Stimulated activated CD4-positive, alpha-beta T cell treated with anti-CD3 and anti-CD28 coated beads, Interleukin-1b, Interleukin-23, amount 100 ng/mL, for 1 hour (primary cell): Measurements from ENCODE around the gene CCDC149.

Experiments
- DNase-seq, 2 donors: peaks; one replicate each; pipeline ENCODE4 v3.0.0-alpha.2; 2020; ENCODE audit warnings: low read depth in 2 of 2

CCDC149 gene

DNA sequence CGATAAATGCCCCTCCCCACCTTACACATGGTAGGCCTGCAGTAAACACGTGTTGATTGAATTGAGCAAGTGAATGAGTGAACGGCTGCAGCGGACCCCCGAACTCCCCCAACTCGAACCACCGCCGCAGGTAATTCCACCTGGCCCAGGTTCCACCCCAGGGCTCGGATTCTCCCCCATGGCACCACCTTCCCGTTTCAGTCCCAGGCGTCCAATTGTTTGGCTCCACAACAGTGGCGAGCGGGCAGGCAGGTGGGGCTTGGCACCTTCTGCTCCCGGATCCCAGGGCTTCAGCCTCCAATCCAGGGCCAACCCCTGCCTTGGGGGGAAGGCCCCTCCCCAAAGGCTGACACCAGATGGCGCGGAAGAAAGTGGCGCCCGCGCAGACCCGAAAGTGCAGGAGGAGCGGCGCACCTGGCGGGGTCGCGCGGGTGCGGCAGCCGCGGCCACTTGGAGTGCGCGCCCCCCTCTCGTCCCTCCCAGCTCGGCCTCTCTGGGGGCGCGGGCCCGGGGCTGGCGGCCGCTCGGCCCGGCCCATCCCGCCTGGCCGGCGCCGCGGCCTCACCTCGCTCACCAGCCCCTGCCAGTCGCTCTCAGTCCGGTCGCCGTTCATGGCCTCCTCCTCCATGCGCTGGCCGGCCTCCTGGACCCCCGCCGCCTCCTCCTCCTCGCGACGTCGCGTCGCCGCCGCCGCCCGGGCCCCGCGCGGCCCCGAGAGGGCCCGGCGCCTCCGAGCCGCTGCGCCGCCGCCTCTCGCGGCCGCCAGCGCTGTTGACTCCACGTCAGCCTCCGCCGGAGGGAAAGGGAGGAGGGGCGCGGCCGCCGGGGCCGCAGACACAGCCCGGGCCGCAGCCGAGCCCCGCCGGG is at the start of gene CCDC149:
TSS of gene CCDC149 (minus strand) at position 791 of the 867 bp plus-strand sequence. CDS start at position 613, 178 bp downstream.
- DNase-seq, result no peak

DNA sequence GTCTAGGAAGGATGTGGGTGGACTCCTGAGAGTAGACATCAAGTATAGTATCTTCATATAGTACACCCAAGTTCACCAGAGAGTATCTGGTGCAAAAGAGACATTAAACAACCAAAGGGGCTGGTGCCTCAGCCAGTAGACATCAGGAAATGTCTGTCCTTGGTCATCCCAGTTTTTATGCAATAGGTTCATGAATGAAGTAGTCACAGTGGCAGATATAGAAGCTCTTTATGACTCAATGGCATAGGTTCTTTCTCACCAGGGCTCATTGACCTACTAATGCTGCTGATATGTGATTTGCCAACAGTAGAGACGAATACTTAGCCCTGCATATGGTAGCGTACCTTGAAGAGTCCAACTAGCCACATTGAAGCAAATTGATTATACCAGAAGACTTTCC is 45.0 kb upstream of the CCDC149 start:
- no peak for DNase-seq

DNA sequence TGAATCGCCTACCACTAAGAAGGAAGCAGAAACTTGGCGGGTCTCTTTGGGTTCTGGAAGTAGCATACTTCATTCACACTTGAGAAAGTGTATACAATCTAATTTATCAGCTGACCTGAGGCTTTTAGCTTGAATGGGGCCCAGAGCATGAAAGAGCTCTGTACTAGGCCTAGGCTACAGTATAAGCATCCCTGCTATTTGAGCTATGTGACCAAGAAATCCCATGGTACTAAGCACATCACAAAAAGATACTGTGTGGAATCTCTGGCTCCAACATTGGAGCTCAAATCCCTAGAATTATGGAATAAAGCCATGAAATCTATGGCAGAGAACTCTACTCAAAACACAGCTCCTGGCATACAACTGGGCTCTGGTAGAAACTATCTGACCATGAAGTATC is 43.9 kb upstream of the CCDC149 start:
- no peak for DNase-seq

DNA sequence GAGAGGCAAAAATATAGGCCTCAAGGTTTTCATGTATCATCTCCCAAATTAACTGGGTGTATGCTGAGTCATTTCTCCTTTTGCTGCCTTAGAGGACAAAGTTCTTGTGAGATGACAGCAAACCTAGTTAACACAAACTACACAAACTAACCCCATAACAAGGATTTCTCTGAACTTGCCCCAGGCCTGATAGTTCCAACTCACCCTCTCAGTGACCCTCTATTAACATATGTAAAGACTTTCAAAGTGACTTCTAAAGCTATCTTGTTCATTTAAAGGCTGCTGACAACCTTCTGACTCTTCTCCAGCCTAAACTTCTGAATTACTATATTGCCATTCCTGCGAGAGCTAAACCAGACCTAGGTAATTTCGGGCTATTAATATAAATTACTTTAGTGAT is 43.2 kb upstream of the CCDC149 start:
- DNase-seq, result no peak

DNA sequence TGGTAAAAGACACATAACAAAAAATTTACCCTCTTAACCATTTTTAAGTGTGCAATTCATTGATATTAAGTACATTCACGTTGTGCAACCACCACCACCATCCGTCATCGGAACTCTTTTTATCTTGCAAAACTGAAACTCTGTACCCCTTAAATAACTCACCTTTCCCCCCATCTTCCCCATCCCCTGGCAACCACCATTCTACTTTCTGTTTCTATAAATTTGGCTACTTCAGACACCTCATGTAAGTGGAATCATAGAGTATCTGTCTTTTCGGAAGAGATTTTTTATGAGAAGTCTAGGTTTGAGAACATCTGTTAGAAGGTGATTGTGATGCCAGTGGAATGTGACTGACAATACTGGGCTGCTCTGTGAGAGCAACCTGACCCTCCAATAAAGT is 39.8 kb upstream of the CCDC149 start:
- no peak for DNase-seq

DNA sequence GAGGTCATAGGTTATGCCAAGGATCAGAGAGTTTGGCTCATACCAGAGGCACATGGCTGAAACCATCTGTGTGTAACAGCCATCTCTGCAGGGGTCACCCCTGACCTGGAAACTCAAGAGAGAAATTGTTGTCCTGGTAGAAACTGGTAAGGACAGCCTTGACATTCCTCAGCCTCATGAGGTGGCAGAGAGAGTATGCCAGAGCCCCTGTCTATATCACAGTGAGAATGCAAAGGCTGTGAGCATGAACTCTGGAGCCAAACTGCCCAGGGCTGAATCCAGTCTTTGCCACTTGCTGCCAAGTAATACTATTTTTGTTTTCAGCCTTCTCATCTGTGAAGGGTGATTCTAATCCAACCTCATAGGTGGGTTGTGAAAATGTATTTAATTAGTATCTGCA is 37.1 kb upstream of the CCDC149 start:
- DNase-seq, result no peak

DNA sequence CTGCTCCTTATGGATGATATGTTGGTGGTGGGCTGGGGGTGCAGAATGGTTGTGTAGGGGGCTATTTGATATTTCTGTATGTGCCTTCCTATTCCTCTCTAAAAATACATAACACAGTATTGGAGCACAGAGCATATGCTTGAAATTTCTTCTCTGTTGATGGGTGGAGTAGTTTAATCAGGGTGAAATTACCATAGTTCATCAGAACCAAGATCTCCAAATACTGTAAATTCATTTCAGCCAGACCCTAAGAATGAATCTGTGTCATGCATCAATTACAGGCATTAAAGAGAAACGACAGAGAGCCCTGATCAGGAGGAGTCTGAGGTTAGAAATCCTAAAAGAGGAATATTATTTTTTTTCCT is 25.1 kb upstream of the CCDC149 start:
- no peak for DNase-seq

DNA sequence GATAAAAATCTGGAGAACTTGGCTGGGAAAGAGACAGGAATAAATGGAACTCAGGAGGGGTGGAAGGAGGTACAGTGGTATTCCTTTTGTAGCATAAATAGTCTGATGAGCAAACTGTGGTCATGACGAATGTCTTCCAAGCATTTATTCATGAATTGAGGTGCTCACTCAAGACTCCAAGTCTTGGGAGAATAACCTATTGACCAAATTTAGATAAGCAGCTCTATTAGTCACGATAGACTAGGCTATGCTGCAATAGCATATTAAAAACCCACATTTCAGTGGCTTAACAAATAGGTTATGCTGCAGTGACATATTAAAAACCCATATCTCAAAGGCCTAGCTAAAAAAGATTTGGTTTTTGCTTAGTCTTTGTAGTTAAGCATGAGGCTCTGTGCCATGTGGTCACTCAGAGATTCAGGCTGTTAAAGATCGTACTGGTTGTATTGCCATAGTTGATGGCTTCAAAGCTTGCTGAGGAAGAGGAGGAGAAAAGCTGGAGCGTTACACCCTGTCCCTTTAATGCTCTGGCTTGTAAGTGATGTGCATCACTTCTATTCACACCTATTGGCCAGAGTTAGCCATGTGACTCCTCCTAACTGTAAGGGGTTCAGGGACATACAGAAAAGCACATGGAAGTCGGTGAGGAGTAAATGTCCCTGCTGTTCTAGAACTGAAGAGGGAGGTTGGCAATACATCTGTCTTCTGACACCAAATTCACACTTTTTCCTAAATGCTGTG is 24.5 kb upstream of the CCDC149 start:
- no peak for DNase-seq

DNA sequence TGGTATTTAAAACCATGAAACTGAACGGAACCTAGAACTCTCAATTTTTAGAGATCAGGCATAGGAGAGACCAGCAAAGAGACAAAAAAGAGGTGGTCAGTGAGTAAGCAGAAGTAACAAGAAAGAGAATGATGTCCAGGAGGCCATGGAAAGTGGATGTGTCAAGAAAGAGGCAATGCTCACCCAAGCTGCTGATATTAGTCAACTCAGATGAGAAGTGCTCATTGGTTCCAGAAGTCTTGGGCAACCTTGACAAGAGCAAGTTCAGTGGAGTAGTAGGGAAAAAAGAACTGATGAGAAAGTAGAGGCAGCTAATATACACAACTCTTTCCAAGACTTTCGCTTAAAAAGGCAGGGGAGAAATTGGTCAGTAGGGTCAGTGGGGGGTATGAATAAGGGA is 23.0 kb upstream of the CCDC149 start:
- DNase-seq, result no peak

DNA sequence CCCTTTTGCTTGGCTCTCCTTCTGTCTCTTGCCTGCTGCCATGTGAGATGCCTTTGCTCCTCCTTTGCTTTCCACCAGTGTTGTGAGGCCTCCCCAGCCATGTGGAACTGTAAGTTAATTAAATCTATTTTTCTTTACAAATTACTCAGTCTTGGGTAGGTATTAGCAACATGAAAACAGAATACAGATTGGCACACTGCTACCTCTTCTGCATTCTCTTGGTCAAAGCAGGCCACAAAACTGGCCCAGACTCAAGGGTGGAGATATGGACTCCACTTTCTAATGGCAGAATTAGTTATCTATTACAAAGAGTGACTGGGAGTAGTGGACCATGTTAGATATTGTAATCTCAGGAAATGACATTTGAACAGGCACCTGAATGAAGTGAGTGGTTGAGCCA is 21.5 kb upstream of the CCDC149 start:
- no peak for DNase-seq

DNA sequence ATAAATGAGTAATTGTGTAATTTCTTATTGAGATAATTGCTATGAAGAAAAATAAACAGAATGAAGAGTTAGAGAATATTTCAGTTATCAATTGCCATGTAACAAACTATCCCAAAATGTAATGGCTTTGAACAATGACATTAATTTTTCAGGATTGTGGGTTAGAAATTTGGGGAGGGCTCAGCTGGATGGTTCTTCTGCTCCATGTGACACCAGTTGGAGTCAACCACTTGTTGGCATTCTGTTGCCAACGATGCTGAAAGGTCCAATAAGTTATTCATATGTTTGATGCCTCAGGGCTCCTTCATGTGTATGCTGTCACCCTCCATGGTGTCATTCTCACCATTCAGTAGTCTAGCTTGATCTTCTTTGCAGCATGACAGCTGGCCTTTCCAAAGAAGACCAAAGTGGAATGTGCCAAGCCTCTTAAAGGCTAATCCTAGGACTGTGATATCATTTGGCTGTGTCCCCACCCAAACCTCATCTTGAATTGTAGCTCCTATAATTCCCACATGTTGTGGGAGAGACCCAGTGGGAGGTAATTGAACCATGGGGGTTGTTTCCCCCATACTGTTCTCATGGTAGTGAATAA is 20.9 kb upstream of the CCDC149 start:
- DNase-seq, result no peak

DNA sequence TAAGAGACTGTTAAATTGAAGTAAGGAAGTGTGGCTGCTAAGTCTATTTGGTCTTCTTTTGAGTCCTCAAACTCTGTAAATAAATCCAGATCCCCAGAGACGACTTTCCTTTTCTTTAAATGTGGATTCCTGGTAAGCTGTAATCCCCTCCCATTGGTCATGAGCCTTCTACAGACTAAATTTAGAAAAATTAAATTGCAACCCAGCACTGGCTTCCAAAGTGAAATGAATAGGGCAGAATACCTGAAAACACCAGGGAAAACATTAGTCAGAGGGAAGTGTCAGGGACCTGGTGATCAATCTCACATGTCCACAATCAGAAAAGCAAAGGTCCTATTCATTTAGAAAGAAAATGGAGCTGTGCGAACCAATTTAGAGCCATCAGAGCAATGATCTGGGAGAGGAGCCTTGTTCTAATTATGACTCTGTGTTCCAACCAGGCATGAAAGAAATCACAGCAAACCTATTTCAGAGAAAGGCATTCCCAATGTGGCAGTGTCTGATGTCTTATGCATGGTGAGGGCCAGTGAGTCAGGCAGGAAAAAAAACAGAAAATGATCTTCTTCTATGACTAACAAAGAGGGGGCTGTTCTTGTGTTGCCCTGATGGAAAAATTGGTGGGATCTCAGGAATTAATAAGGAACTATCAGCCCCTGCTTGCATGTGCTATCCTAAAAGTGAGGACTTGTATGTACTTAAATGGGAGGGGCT is 19.8 kb upstream of the CCDC149 start:
- no peak for DNase-seq

DNA sequence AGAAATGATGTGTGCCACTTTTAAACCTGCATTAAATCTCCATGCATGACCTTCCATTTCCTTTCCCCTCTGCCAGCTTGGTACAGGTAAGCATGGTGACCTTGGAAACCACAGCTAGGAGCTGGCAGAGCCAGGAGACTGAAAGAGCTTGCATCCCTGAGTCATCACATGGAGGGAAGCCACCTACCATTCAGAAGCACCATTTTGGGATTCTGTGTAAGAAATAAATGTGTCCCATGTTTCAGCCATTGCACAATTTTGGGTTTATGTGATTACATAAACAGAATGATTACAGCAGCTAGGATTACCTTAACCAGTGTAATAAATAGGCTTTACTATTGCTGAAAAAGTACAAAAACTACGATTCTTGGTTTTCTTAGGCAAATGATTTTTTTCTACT is 17.3 kb upstream of the CCDC149 start:
- no peak for DNase-seq

DNA sequence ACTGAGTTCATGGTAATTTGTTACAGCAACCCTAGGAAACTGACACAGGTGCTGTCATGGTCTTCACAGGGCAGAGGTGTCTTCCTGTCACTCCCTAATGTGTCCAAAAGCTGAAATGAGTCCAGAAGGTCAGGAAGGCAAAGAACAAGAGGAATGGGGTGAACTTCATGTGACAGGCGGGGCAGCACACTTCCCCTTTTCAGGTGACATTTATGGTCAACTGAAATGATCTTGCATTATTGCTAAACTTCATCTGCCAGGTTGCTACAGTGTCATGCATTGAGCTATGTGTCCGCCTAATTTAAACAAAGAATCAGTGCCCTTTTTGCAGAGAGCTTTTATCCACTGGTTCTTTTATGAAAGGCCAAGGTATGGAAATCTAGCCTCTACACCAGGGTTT is 15.9 kb upstream of the CCDC149 start:
- DNase-seq, result no peak

DNA sequence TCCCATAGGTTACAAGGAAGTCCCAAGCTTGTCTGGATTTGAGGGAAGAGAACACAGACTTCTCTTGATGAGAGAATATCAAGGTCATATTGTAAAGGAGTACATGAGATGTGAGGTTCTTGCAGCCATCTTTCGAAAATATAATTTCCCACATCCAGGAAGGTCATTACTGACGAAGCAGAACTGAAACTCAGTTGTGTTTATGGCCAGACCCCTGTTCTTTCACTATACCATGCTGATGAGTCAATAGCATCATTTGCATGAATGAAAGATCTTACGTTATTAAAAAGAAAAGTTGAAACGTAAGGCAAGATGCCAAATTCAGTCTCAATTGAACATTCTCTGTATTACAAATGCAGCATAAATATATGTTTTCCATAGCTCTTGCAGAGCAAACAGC is 14.2 kb upstream of the CCDC149 start:
- no peak for DNase-seq

DNA sequence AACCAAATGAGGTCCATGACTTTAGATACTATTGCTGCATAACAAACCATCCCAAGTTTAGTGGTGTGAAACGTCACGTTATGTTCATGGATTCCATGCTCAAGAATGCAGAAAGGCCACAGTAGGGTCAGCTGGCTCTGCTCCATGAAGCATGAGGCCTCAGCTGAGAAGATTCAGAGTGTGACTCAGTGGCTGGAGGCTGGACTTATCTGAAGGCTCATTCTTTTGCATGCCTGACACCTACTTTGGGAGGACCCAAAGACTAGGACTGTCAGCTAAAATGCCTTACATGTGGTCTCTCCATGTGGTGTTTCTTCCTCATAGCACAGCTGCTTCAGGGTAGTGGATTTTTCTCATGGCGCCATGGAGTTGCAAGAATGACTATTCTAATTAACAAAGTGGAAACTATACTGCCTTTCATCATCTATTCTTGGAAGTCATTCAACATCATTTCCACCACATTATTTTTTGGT is 11.5 kb upstream of the CCDC149 start:
- no peak for DNase-seq

DNA sequence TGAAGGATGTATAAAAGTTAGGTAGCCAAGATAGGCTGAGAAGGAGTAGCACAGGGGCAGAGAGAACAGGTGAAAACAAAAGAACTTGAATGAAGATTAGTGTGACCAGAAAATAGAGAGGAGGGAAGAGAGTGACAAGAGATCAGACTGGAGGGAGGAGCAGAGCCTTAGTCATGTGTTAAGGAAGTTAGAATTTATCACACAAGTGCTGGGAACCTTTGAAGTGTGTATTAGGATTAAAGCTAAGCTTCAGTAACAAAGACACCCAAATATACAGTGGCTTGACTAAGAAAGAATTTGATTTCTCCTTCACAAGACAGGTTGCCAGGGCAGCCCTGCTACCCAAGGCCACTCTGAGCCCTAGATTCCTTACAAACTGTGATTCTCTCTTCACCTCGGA is 10.7 kb upstream of the CCDC149 start:
- DNase-seq, result no peak

DNA sequence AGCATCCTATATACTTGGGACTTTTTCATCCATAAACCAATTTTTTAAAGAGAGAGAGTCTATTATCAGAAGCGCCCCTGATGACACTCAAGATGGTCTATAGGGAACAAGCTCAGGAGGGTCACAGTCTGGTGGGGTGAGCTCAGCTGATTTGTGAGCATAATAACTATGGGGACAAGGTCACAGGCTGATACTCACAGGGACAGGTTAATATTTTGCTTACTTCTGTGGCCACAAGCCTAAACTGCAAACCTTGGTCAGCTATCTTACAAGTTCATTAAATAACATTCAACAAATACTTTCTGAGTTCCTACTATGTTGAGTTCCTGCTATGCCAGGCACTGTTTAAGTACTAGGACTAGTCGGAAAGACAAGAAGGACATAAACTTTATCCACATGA is 10.2 kb upstream of the CCDC149 start:
- no peak for DNase-seq

DNA sequence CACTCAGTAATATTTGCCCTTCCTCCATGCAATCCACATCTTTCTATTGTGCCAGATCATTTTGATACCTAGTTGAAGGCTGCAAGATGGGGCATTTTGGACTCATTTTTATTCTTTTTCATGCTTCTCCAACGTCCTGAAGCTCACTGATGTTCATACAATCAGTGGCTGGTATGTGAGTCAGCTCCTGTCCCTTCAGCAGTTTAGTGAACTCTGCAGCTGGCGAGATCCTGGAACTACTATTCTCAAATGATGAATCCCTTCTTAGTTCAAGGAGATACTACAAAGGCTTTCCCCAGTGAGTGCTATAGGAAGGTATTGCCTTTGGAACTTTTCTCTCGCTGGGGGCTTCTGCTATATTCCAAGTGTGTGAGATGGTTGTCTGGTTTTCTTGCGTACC is 9.6 kb upstream of the CCDC149 start:
- no peak for DNase-seq

DNA sequence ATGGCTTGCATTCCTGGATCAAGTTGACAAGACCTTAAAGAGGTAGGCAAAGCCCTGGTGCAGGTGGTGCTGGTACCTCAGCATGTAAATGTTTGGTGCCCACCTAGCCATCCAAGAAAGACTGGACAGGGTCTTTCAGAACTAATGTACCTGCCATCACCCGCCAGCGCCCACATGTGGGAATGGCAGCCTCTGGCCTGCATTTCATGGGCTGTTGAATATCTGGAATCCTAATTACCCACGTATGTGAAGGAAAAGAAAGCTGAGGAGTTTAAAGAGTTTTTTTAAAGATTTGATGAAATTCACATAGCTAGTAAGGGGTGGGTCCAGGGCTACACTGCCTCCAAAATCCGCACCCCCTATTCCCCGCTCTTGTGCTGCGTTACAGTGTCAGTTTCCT is 8.6 kb upstream of the CCDC149 start:
- DNase-seq, result no peak

DNA sequence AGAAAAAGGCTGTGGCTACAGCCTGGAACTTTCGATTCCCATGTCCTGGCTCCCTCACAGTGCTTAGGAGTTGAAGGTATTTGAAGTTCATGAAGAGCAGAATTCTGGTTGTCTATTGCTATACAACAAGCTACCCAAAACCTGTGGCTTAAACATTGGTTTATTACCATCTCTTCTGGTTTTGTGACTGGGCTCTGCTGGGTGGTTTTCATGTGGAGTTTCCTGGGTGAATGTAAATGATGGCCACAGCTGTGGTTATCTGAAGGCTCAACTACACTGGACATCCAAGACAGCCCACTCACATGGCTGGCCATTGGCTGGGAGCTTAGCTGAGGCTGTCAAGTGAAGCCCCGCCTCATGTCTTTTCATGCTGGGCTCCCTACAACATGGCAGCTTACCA is 7.2 kb upstream of the CCDC149 start:
- no peak for DNase-seq
